ENCODE data around the gene SP100.

The SP100 gene

GRCh38 chr2:230564805-230565779 is 149.1 kb downstream of the SP100 start:
- DNase-seq, result peak; percentile 46

GRCh38 chr2:230569298-230569697 is 153.3 kb downstream of the SP100 start:
- DNase-seq, result no peak

- no peak for DNase-seq
These were observed 155.0 kb downstream of the SP100 start for GRCh38 chr2:230570987-230571386.

GRCh38 chr2:230575642-230576324 is 159.8 kb downstream of the SP100 start:
- DNase-seq, result no peak

- no peak for DNase-seq
These were observed 161.1 kb downstream of the SP100 start for GRCh38 chr2:230577114-230577513.

- peak; percentile 5 for DNase-seq
These were observed 162.1 kb downstream of the SP100 start for GRCh38 chr2:230578106-230578505.

GRCh38 chr2:230582851-230583283 is 166.9 kb downstream of the SP100 start:
- no peak for DNase-seq

- DNase-seq, result no peak
These were observed 167.6 kb downstream of the SP100 start for GRCh38 chr2:230583581-230583980.

GRCh38 chr2:230586328-230586982 is 170.5 kb downstream of the SP100 start:
- DNase-seq, result peak; percentile 3

GRCh38 chr2:230589025-230589424 is 173.0 kb downstream of the SP100 start:
- DNase-seq, result no peak

GRCh38 chr2:230589497-230590015 is 173.6 kb downstream of the SP100 start:
- DNase-seq, result no peak

- no peak for DNase-seq
These were observed 174.3 kb downstream of the SP100 start for GRCh38 chr2:230590333-230590732.

- no peak for DNase-seq
These were observed 175.8 kb downstream of the SP100 start for GRCh38 chr2:230591850-230592249.

GRCh38 chr2:230592775-230593174 is 176.8 kb downstream of the SP100 start:
- no peak for DNase-seq

Measured in fibroblast of upper back skin (primary cell).